ENCODE data around the gene SEMA5B. TPM values are rescaled to one million over a fixed set of nuclear protein-coding genes. Genes with fewer than 3 reads are reported as not detected.

SEMA5B gene
- total RNA-seq, 1 experiment from 2014 or later, result 9.4 TPM

GRCh38 chr3:123060054-123060453, 32.5 kb upstream of the SEMA5B start:
- Histone ChIP-seq H3T11ph (ENCODE audit: low read length) (no peak overlapping the region), H3K18ac (ENCODE audit: insufficient read length, low read depth, low read length) (no peak overlapping the region)
- H3K27me3 Mint-ChIP-seq (ENCODE audit: low read depth), result peaks cover 26% of the 10 kb centered on the region

More at GRCh38 chr3:123060054-123060453, 32.5 kb upstream of the SEMA5B start:
- no peak overlapping the region for H3K14ac ChIP-seq (ENCODE audit: insufficient read depth, low read length)
- no peak overlapping the region for H4K8ac ChIP-seq (replicated peaks; ENCODE audit: insufficient read length, low read depth, low read length)
- no peaks in the 10 kb centered on the region for H3K36me3 Mint-ChIP-seq (ENCODE audit: insufficient read depth in 1 of 3, low read depth in 3 of 3)
- no peaks in the 10 kb centered on the region for H3K23me2 ChIP-seq (ENCODE audit: insufficient read length, low read depth, low read length, poor library complexity, severe bottlenecking)
- H3K27ac Mint-ChIP-seq, result no peak overlapping the region
- no peak overlapping the region for H2AFZ ChIP-seq (ENCODE audit: low read length)
- H2BK12ac ChIP-seq (ENCODE audit: insufficient read length, low read depth, low read length), result no peak overlapping the region
- no peak overlapping the region for H3K9ac ChIP-seq (ENCODE audit: extremely low read depth, insufficient read length, low read length)
- H3K23ac ChIP-seq (ENCODE audit: insufficient read length, low read depth, low read length), result no peak overlapping the region
- peaks cover 8 to 10% of the 10 kb centered on the region in 2 experiments for H3K4me1 Mint-ChIP-seq
- H3K27ac ChIP-seq (ENCODE audit: insufficient read length, low read depth, low read length), result no peak overlapping the region
- no peak overlapping the region for H3K56ac ChIP-seq (ENCODE audit: insufficient read length, low read depth, low read length)
- H3K4me2 ChIP-seq (ENCODE audit: insufficient read depth, insufficient read length, low read length), result no peak overlapping the region
- H4K5ac ChIP-seq (ENCODE audit: insufficient read length, low read depth, low read length), result no peak overlapping the region
- H3K27me3 ChIP-seq (ENCODE audit: insufficient read depth, low read length), result no peaks in the 10 kb centered on the region; the same call in 1 of the 2 replicates
- H3K4me1 ChIP-seq (ENCODE audit: insufficient read depth, low read length), result no peaks in the 10 kb centered on the region
- H3K79me1 ChIP-seq (ENCODE audit: insufficient read depth, low read depth, low read length, poor library complexity, severe bottlenecking), result no peaks in the 10 kb centered on the region
- no peaks in the 10 kb centered on the region for H3K79me2 ChIP-seq (ENCODE audit: insufficient read depth, low read length)
- no peak overlapping the region for H2BK15ac ChIP-seq (ENCODE audit: low read depth, low read length)
- no peaks in the 10 kb centered on the region for H4K20me1 ChIP-seq (ENCODE audit: control insufficient read depth, insufficient read depth, insufficient read length)
- H3K4ac ChIP-seq (ENCODE audit: low read depth, low read length), result no peak overlapping the region
- TF ChIP-seq, protein P1, sequence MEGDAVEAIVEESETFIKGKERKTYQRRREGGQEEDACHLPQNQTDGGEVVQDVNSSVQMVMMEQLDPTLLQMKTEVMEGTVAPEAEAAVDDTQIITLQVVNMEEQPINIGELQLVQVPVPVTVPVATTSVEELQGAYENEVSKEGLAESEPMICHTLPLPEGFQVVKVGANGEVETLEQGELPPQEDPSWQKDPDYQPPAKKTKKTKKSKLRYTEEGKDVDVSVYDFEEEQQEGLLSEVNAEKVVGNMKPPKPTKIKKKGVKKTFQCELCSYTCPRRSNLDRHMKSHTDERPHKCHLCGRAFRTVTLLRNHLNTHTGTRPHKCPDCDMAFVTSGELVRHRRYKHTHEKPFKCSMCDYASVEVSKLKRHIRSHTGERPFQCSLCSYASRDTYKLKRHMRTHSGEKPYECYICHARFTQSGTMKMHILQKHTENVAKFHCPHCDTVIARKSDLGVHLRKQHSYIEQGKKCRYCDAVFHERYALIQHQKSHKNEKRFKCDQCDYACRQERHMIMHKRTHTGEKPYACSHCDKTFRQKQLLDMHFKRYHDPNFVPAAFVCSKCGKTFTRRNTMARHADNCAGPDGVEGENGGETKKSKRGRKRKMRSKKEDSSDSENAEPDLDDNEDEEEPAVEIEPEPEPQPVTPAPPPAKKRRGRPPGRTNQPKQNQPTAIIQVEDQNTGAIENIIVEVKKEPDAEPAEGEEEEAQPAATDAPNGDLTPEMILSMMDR (conservative IDR thresholded peaks at IDR 0.05), result no peak
- no peak overlapping the region for H4K91ac ChIP-seq (ENCODE audit: insufficient read length, low read depth, low read length)
- H2AK5ac ChIP-seq (ENCODE audit: insufficient read length, low read length), result no peak overlapping the region
- H2BK120ac ChIP-seq (ENCODE audit: low read depth, low read length, poor library complexity, severe bottlenecking), result no peak overlapping the region
- no peaks in the 10 kb centered on the region for H3K9me3 ChIP-seq (ENCODE audit: control insufficient read depth, low read depth, low read length)
- H3K4me3 Mint-ChIP-seq, result no peak overlapping the region
- no peak for DNase-seq
- 0 out of 5 replicates have a peak, but pooled peaks cover 0 to 4% of the 10 kb centered on the region in 2 experiments for H3K9me3 Mint-ChIP-seq
- H2BK5ac ChIP-seq (ENCODE audit: insufficient read length, low read length), result no peak overlapping the region
- H2BK20ac ChIP-seq (ENCODE audit: low read depth, low read length, poor library complexity, severe bottlenecking), result no peak overlapping the region

All from H9 (cell line).